ENCODE measurements around the gene RAB14. TPM values are rescaled to one million over a fixed set of nuclear protein-coding genes. Genes with fewer than 3 reads are reported as not detected.

The RAB14 gene
- total and polyA plus RNA-seq, 2 experiments from 2014 or later: 22.8 to 31.0 TPM

DNA sequence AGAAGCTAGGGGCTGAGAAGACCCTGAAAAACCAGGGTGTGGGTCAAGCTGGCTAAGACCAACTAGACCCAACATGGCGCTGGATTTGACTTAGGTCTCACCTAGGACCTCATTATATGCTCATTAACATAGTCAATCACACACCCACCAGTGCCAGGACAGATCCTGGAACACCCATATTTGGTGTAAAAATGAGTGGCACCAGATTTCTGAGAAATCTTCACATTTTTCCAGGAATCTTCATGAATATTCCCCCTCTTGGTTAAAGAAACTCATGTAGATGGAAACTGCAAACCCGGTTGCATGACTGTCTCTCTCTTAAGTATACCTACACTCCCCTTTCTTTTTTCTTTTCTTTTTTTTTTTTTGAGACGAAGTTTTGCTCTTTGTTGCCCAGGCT lies 17.9 kb upstream of the RAB14 start:
- Histone ChIP-seq H3K9me2 (ENCODE audit: insufficient read depth) (no peaks in the 10 kb centered on the region), H2AFZ (peak overlapping the region; percentile 73; the same call in 1 of the 2 replicates), H3K79me2 (replicated peaks; ENCODE audit: insufficient read depth) (no peaks in the 10 kb centered on the region), H3K4me1 (ENCODE audit: insufficient read depth) (peaks cover 33% of the 10 kb centered on the region), H3K27ac (ENCODE audit: low read depth) (no peak overlapping the region), H4K20me1 (replicated peaks; ENCODE audit: insufficient read depth) (no peaks in the 10 kb centered on the region), H3K27me3 (ENCODE audit: insufficient read depth) (no peaks in the 10 kb centered on the region), H3K36me3 (ENCODE audit: insufficient read depth) (no peaks in the 10 kb centered on the region), H3F3A (replicated peaks; ENCODE audit: low read depth) (no peaks in the 10 kb centered on the region; the same call in 1 of the 2 replicates), H3K4me2 (0 out of 2 replicates have a peak overlapping the region, but pooled peaks have one; percentile 21), H3K4me3 (no peak overlapping the region)
- Mint-ChIP-seq H3K27me3 (ENCODE audit: insufficient read depth, low read depth, poor library complexity) (peaks cover 9% of the 10 kb centered on the region), H3K36me3 (ENCODE audit: low read depth) (peaks cover 3% of the 10 kb centered on the region; the same call in 2 of the 3 replicates), H3K4me1 (peaks cover 33% of the 10 kb centered on the region), H3K27ac (no peak overlapping the region), H3K4me3 (no peak overlapping the region), H3K9me3 (no peaks in the 10 kb centered on the region; the same call in 2 of the 3 replicates)
- DNase-seq (ENCODE audit: low spot score): no peak
- no peak for TF ChIP-seq CREB1 (CRISPR knock-in tag; IDR thresholded peaks at IDR 0.05; ENCODE audit: low read depth)
- no peak for TF ChIP-seq CTCF (conservative IDR thresholded peaks at IDR 0.05; ENCODE audit: low read depth in 2 of 2)
- no peak for ATAC-seq

- no peaks in the 10 kb centered on the region for H3K36me3 ChIP-seq (ENCODE audit: insufficient read depth)
- H3K27me3 Mint-ChIP-seq (ENCODE audit: insufficient read depth, low read depth, poor library complexity): peaks cover 9% of the 10 kb centered on the region
- no peak for TF ChIP-seq REST (IDR thresholded peaks at IDR 0.05; ENCODE audit: unreplicated experiment)
- no peak for TF ChIP-seq JUNB (IDR thresholded peaks at IDR 0.05; ENCODE audit: unreplicated experiment)
- no peak for TF ChIP-seq NANOG (IDR thresholded peaks at IDR 0.05; ENCODE audit: borderline replicate concordance)
- TF ChIP-seq ZNF114 (CRISPR knock-in tag; IDR thresholded peaks at IDR 0.05): no peak
- no peak for TF ChIP-seq ZNF462 (CRISPR knock-in tag; IDR thresholded peaks at IDR 0.05)
- no peak for TF ChIP-seq CREB1 (CRISPR knock-in tag; IDR thresholded peaks at IDR 0.05; ENCODE audit: low read depth)
- TF ChIP-seq POLR2AphosphoS5 (IDR thresholded peaks at IDR 0.05; ENCODE audit: low read depth): no peak
- TF ChIP-seq EZH2 (IDR thresholded peaks at IDR 0.05; ENCODE audit: low read depth, unreplicated experiment): no peak
Observed at GRCh38 chr9:121218357-121219027, 16.8 kb upstream of the RAB14 start.

More at GRCh38 chr9:121218357-121219027, 16.8 kb upstream of the RAB14 start:
- ATAC-seq: no peak
- H2AFZ ChIP-seq: no peak overlapping the region
- no peaks in the 10 kb centered on the region for H3K9me2 ChIP-seq (ENCODE audit: insufficient read depth)
- Mint-ChIP-seq H3K9me3 (no peaks in the 10 kb centered on the region; the same call in 2 of the 3 replicates), H3K36me3 (ENCODE audit: low read depth) (peaks cover 3% of the 10 kb centered on the region; the same call in 2 of the 3 replicates), H3K4me1 (peaks cover 40% of the 10 kb centered on the region), H3K4me3 (no peak overlapping the region), H3K27ac (no peak overlapping the region)
- no peaks in the 10 kb centered on the region for H3K27me3 ChIP-seq (ENCODE audit: insufficient read depth)
- no peaks in the 10 kb centered on the region for H4K20me1 ChIP-seq (replicated peaks; ENCODE audit: insufficient read depth)
- H3K27ac ChIP-seq (ENCODE audit: low read depth): no peak overlapping the region
- H3K79me2 ChIP-seq (replicated peaks; ENCODE audit: insufficient read depth): no peaks in the 10 kb centered on the region
- no peaks in the 10 kb centered on the region; the same call in 1 of the 2 replicates for H3F3A ChIP-seq (replicated peaks; ENCODE audit: low read depth)
- H3K4me3 ChIP-seq: no peak overlapping the region
- H3K4me1 ChIP-seq (ENCODE audit: insufficient read depth): peaks cover 40% of the 10 kb centered on the region
- no peak for DNase-seq (ENCODE audit: low spot score)
- H3K4me2 ChIP-seq: no peak overlapping the region
